DMS 273 treated with DMSO at 0.1 percent for 48 hours (cell line): ENCODE results near the gene ALKBH7.
"Not testable (repeated sequence)": the region's sequence is repeated elsewhere in the genome, so short reads cannot be mapped to it uniquely, and the experiment has no call there.

Experiments
- DNase-seq: peaks from one replicate; lab custom pipeline; 2025; lab: John Stamatoyannopoulos, UW

The ALKBH7 gene

GRCh38 chr19:6400062-6400944 lies 27.7 kb downstream of the ALKBH7 start:
- not testable (repeated sequence) for DNase-seq

- no peak for DNase-seq
Observed at GRCh38 chr19:6402058-6402457, 29.5 kb downstream of the ALKBH7 start.

GRCh38 chr19:6402837-6403608 lies 30.4 kb downstream of the ALKBH7 start:
- no peak for DNase-seq

- no peak for DNase-seq
Observed at GRCh38 chr19:6406401-6406800, 33.8 kb downstream of the ALKBH7 start.

- no peak for DNase-seq
Observed at GRCh38 chr19:6409346-6409745, 36.8 kb downstream of the ALKBH7 start.

- DNase-seq: no peak
Observed at GRCh38 chr19:6412061-6412446, 39.5 kb downstream of the ALKBH7 start.

- no peak for DNase-seq
Observed at GRCh38 chr19:6412447-6413091, 40.0 kb downstream of the ALKBH7 start.

GRCh38 chr19:6413291-6413690 lies 40.7 kb downstream of the ALKBH7 start:
- no peak for DNase-seq

- DNase-seq: no peak
Observed at GRCh38 chr19:6413721-6414643, 41.4 kb downstream of the ALKBH7 start.

- no peak for DNase-seq
Observed at GRCh38 chr19:6414793-6415590, 42.4 kb downstream of the ALKBH7 start.

GRCh38 chr19:6415591-6416190 lies 43.1 kb downstream of the ALKBH7 start:
- no peak for DNase-seq

- no peak for DNase-seq
Observed at GRCh38 chr19:6416658-6417405, 44.2 kb downstream of the ALKBH7 start.

- no peak for DNase-seq
Observed at GRCh38 chr19:6417713-6418561, 45.3 kb downstream of the ALKBH7 start.

- DNase-seq: no peak
Observed at GRCh38 chr19:6418562-6418932, 46.0 kb downstream of the ALKBH7 start.

- no peak for DNase-seq
Observed at GRCh38 chr19:6421075-6422014, 48.8 kb downstream of the ALKBH7 start.

GRCh38 chr19:6423499-6424194 lies 51.1 kb downstream of the ALKBH7 start:
- DNase-seq: no peak
